IMR-90 (cell line): ENCODE data around the gene ADARB2. TPM values are rescaled to one million over a fixed set of nuclear protein-coding genes. Genes with fewer than 3 reads are reported as not detected.

ENCODE experiments used
- ATAC-seq: fragments of 200-7000 bp; cut with Tn5 transposase; 2 replicates; pipeline ENCODE4 v1.9.1; 2020; ENCODE audit warnings: low read depth, mild to moderate bottlenecking, moderate library complexity
- BruUV-seq: library from RNA; stranded (reverse); fragments of 400-500 nt; replicated peaks from 2 replicates; lab custom pipeline; 2021; lab: Mats Ljungman, UMichigan
- CTCF ChIA-PET: fragments of 300-600 bp; formaldehyde crosslinking; extraction: SDS; loops from one replicate; lab custom pipeline; 2021; ENCODE audit warnings: antibody characterized with exemption; lab: Yijun Ruan, JAX
- POLR2A ChIA-PET: fragments of 300-600 bp; sonication (Branson Sonifier 250); formaldehyde crosslinking; loops from one replicate; lab custom pipeline; 2022; ENCODE audit warnings: antibody characterized with exemption; ENCODE audit not compliant: unreplicated experiment; lab: Charles Lee
- DNase-seq: peaks from one replicate; pipeline ENCODE4 v3.0.0; 2013
- H2AFZ ChIP-seq: replicated peaks from 2 replicates; pipeline ENCODE3; 2013; ENCODE audit warnings: low read length, mild to moderate bottlenecking; ENCODE audit not compliant: poor library complexity
- H2AK5ac ChIP-seq: 2 replicates; pipeline ENCODE4 v1.6.1; 2013; ENCODE audit warnings: low read depth, low read length, inconsistent platforms
- H2AK9ac ChIP-seq: replicated peaks from 2 replicates; pipeline ENCODE3; 2013; ENCODE audit warnings: mild to moderate bottlenecking, low read depth, low read length, moderate library complexity; ENCODE audit not compliant: poor library complexity
- H2BK120ac ChIP-seq: 2 replicates; pipeline ENCODE4 v1.6.1; 2013; ENCODE audit warnings: low read depth, low read length, inconsistent platforms
- H2BK15ac ChIP-seq: 3 replicates; pipeline ENCODE4 v1.6.1; 2013; ENCODE audit warnings: low read depth, low read length, inconsistent platforms
- H2BK20ac ChIP-seq: 2 replicates; pipeline ENCODE4 v1.6.1; 2013; ENCODE audit warnings: low read depth, mild to moderate bottlenecking, inconsistent platforms, low read length, moderate library complexity
- H2BK5ac ChIP-seq: 2 replicates; pipeline ENCODE4 v1.6.1; 2013; ENCODE audit warnings: mild to moderate bottlenecking, low read depth, low read length, inconsistent platforms; ENCODE audit not compliant: poor library complexity, severe bottlenecking
- H3K14ac ChIP-seq: replicated peaks from 2 replicates; pipeline ENCODE4 v1.6.1; 2013; ENCODE audit warnings: low read depth, low read length, inconsistent platforms
- H3K18ac ChIP-seq: 2 replicates; pipeline ENCODE4 v1.6.1; 2013; ENCODE audit warnings: low read depth, low read length, control low read depth
- H3K23ac ChIP-seq: 2 replicates; pipeline ENCODE4 v1.6.1; 2013; ENCODE audit warnings: low read depth, low read length, inconsistent platforms
- H3K27ac ChIP-seq: 2 replicates; pipeline ENCODE4 v1.5.1; 2013; ENCODE audit warnings: mild to moderate bottlenecking, control low read depth, low read length; ENCODE audit not compliant: insufficient read depth
- H3K27me3 ChIP-seq: 2 replicates; pipeline ENCODE4 v1.6.1; 2013; ENCODE audit warnings: low read length; ENCODE audit not compliant: control insufficient read depth, insufficient read depth
- H3K36me3 ChIP-seq: 2 replicates; pipeline ENCODE4 v1.6.1; 2013; ENCODE audit warnings: low read length, mixed read lengths; ENCODE audit not compliant: control insufficient read depth, insufficient read depth
- H3K4ac ChIP-seq: 2 replicates; pipeline ENCODE4 v1.6.1; 2013; ENCODE audit warnings: low read depth, low read length, inconsistent platforms
- H3K4me1 ChIP-seq: 2 replicates; pipeline ENCODE4 v1.6.1; 2013; ENCODE audit warnings: low read length, mixed read lengths; ENCODE audit not compliant: control insufficient read depth, insufficient read depth
- H3K4me2 ChIP-seq: 2 replicates; pipeline ENCODE4 v1.6.1; 2013; ENCODE audit warnings: low read depth, mild to moderate bottlenecking, control low read depth, low read length, moderate library complexity
- H3K4me3 ChIP-seq: 2 replicates; pipeline ENCODE4 v1.5.1; 2013; ENCODE audit warnings: low read depth, mild to moderate bottlenecking, control low read depth, low read length, moderate library complexity; ENCODE audit not compliant: insufficient read depth
- H3K56ac ChIP-seq: 2 replicates; pipeline ENCODE4 v1.6.1; 2013; ENCODE audit warnings: low read length, inconsistent platforms; ENCODE audit not compliant: insufficient read depth; ENCODE audit errors: extremely low read depth
- H3K79me1 ChIP-seq, 2 experiments: 2 replicates each; pipeline ENCODE4 v1.6.1; 2013; ENCODE audit warnings: low read length in 2 of 2, inconsistent platforms in 1 of 2, low read depth in 1 of 2
- H3K9ac ChIP-seq: 2 replicates; pipeline ENCODE4 v1.6.1; 2013; ENCODE audit warnings: low read depth, low read length, control low read depth
- H3K9me1 ChIP-seq: 2 replicates; pipeline ENCODE4 v1.6.1; 2013; ENCODE audit warnings: low read length, inconsistent platforms; ENCODE audit not compliant: insufficient read depth
- H3K9me3 ChIP-seq: 2 replicates; pipeline ENCODE4 v1.6.1; 2013; ENCODE audit warnings: low read length; ENCODE audit not compliant: control insufficient read depth, insufficient read depth
- H4K20me1 ChIP-seq: 2 replicates; pipeline ENCODE4 v1.6.1; 2013; ENCODE audit warnings: low read length, inconsistent platforms; ENCODE audit not compliant: insufficient read depth
- H4K5ac ChIP-seq: 2 replicates; pipeline ENCODE4 v1.6.1; 2013; ENCODE audit warnings: mild to moderate bottlenecking, low read depth, low read length, control low read depth
- H4K8ac ChIP-seq, 2 experiments: 2 replicates each; pipeline ENCODE4 v1.6.1; 2013; ENCODE audit warnings: low read depth in 2 of 2, low read length in 2 of 2, control low read depth in 1 of 2, inconsistent platforms in 1 of 2
- H4K91ac ChIP-seq: 2 replicates; pipeline ENCODE4 v1.6.1; 2013; ENCODE audit warnings: low read depth, low read length, inconsistent platforms; ENCODE audit not compliant: insufficient read depth
- BHLHE40 ChIP-seq: fragments of 150-350 bp; IDR thresholded peaks from 2 replicates; pipeline ENCODE4 v1.6.1; 2016; ENCODE audit warnings: mild to moderate bottlenecking, low read depth, low read length
- CEBPB ChIP-seq: IDR thresholded peaks from 2 replicates; pipeline ENCODE4 v1.6.1; 2012; ENCODE audit warnings: low read depth, low read length, improper control_type of control experiment
- CHD1 ChIP-seq: IDR thresholded peaks from 2 replicates; pipeline ENCODE4 v1.6.1; 2012; ENCODE audit warnings: low read depth, low read length, improper control_type of control experiment
- CTCF ChIP-seq: conservative IDR thresholded peaks from 2 replicates; pipeline ENCODE4 v1.5.1; 2012; ENCODE audit warnings: mild to moderate bottlenecking, low read depth, low read length, improper control_type of control experiment
- ELK1 ChIP-seq: fragments of 150-350 bp; IDR thresholded peaks from 2 replicates; pipeline ENCODE4 v1.6.1; 2016; ENCODE audit warnings: low read depth, mild to moderate bottlenecking, low read length, moderate library complexity, borderline replicate concordance
- FOS ChIP-seq: fragments of 150-350 bp; IDR thresholded peaks from 2 replicates; pipeline ENCODE4 v1.6.1; 2016; ENCODE audit warnings: low read depth, low read length
- MAFK ChIP-seq: IDR thresholded peaks from 2 replicates; pipeline ENCODE4 v1.6.1; 2012; ENCODE audit warnings: low read depth, low read length, improper control_type of control experiment
- MAZ ChIP-seq: IDR thresholded peaks from 2 replicates; pipeline ENCODE4 v1.6.1; 2012; ENCODE audit warnings: low read depth, mild to moderate bottlenecking, low read length, improper control_type of control experiment, moderate library complexity, borderline replicate concordance
- MXI1 ChIP-seq: IDR thresholded peaks from 2 replicates; pipeline ENCODE4 v1.6.1; 2012; ENCODE audit warnings: low read depth, mild to moderate bottlenecking, low read length, moderate library complexity, borderline replicate concordance
- NFE2L2 ChIP-seq: fragments of 150-350 bp; IDR thresholded peaks from 2 replicates; pipeline ENCODE4 v1.6.1; 2016; ENCODE audit warnings: low read depth, mild to moderate bottlenecking, low read length
- POLR2A ChIP-seq: IDR thresholded peaks from 2 replicates; pipeline ENCODE4 v1.6.1; 2012; ENCODE audit warnings: mild to moderate bottlenecking, low read depth, low read length
- RAD21 ChIP-seq: IDR thresholded peaks from 2 replicates; pipeline ENCODE4 v1.6.1; 2012; ENCODE audit warnings: low read length, improper control_type of control experiment
- RCOR1 ChIP-seq: IDR thresholded peaks from 2 replicates; pipeline ENCODE4 v1.6.1; 2012; ENCODE audit warnings: mild to moderate bottlenecking, low read length, improper control_type of control experiment; ENCODE audit not compliant: insufficient replicate concordance
- RFX5 ChIP-seq: IDR thresholded peaks from 2 replicates; pipeline ENCODE4 v1.8.0; 2012; ENCODE audit warnings: low read depth, mild to moderate bottlenecking, low read length, moderate library complexity
- SMC3 ChIP-seq: fragments of 150-350 bp; IDR thresholded peaks from 2 replicates; pipeline ENCODE4 v1.6.1; 2016; ENCODE audit warnings: low read depth, mild to moderate bottlenecking, antibody characterized with exemption, low read length, moderate library complexity
- USF2 ChIP-seq: fragments of 150-350 bp; IDR thresholded peaks from 2 replicates; pipeline ENCODE4 v1.6.1; 2017; ENCODE audit warnings: mild to moderate bottlenecking, antibody characterized with exemption, low read length, low read depth
- WGBS, 2 experiments: methylation state at CpG; one replicate each; pipeline versions ENCODE4 v1.1.5 to v1.1.7; 2013; ENCODE audit warnings: missing lambda C conversion rate in 2 of 2; ENCODE audit not compliant: insufficient read length in 1 of 2; ENCODE audit errors: extremely low coverage in 2 of 2; 5-methylcytosine and 5-hydroxymethylcytosine counted together
- dilution Hi-C: fragments of 300-500 bp; cut with HindIII; formaldehyde crosslinking; loops from one replicate; pipeline ENCODE4 v1.14.3; 2018; ENCODE audit warnings: low sequenced_read_pairs; ENCODE audit not compliant: unreplicated experiment
- in situ Hi-C: fragments of 300-500 bp; cut with MboI; formaldehyde crosslinking; loops from 3 replicates; pipeline ENCODE4 v1.14.3; 2019; ENCODE audit warnings: low sequenced_read_pairs, inconsistent platforms, mixed read lengths
- intact Hi-C: fragments of 100-400 bp; cut with micrococcal nuclease; formaldehyde crosslinking; loops from 2 replicates; pipeline ENCODE4 v1.10.0; 2022
- polyA plus RNA-seq, 3 experiments: library from polyadenylated mRNA; depleted of rRNA; stranded (reverse); fragments of >200 nt; gene quantifications; 2 replicates each; pipeline ENCODE4 v1.2.3, GENCODE V29; 2012; ENCODE audit warnings: low replicate concordance in 1 of 3
- total RNA-seq: library from RNA; depleted of rRNA; stranded (reverse); fragments of >200 nt; gene quantifications from 2 replicates; pipeline ENCODE4 v1.2.3, GENCODE V29; 2012

Gene ADARB2
- total and polyA plus RNA-seq, 2 of the 4 experiments (the other 2 are of a cell fraction) = not detected

- no peaks in the 10 kb centered on the region for H3K36me3 ChIP-seq
Observed at GRCh38 chr10:1395481-1396296, 341.6 kb downstream of the ADARB2 start.

More at GRCh38 chr10:1395481-1396296, 341.6 kb downstream of the ADARB2 start:
- Histone ChIP-seq H2AK9ac (no peak overlapping the region), H3K9me3 (peaks cover 56% of the 10 kb centered on the region), H3K9me1 (no peaks in the 10 kb centered on the region), H3K4me2 (no peak overlapping the region), H2BK15ac (no peak overlapping the region), H4K5ac (no peak overlapping the region), H3K14ac (no peak overlapping the region), H4K20me1 (no peaks in the 10 kb centered on the region), H3K4me3 (no peak overlapping the region), H3K4me1 (no peaks in the 10 kb centered on the region), H2BK120ac (no peak overlapping the region), H3K27me3 (no peaks in the 10 kb centered on the region), H2AFZ (no peak overlapping the region), H3K9ac (no peak overlapping the region), H3K18ac (no peak overlapping the region), H3K23ac (no peak overlapping the region), H3K56ac (no peak overlapping the region), H2AK5ac (no peak overlapping the region), H3K79me1 (no peaks in the 10 kb centered on the region), H2BK20ac (no peak overlapping the region), H4K91ac (no peak overlapping the region), H3K27ac (no peak overlapping the region), H2BK5ac (no peak overlapping the region), H3K4ac (no peak overlapping the region), H4K8ac (no peak overlapping the region)
- ATAC-seq (no peak), DNase-seq (no peak)
- in situ Hi-C loops (no loop called here), dilution Hi-C loops (no loop called here), intact Hi-C loops (no loop called here)
- ChIA-PET CTCF (no interaction called here), POLR2A (no interaction called here)
- 60% methylated on average over 10 of the region's 33 CpGs; no CpG with 5 or more reads in 1 of the 2 experiments for WGBS, 2 experiments
- TF ChIP-seq POLR2A (no peak), NFE2L2 (no peak), RFX5 (no peak), SMC3 (no peak), CHD1 (no peak), RAD21 (no peak), CTCF (no peak), USF2 (no peak), FOS (no peak), MXI1 (no peak), MAZ (no peak), CEBPB (no peak), RCOR1 (no peak), MAFK (no peak), ELK1 (no peak), BHLHE40 (no peak)
- no TSS peak for BruUV-seq
